ENCODE measurements around the gene LEAP2.
A peak's percentile ranks its signal among the peaks of the same experiment; 100 is the strongest.

The LEAP2 gene

GRCh38 chr5:132873119-132873929, at the start of gene LEAP2:
Gene LEAP2, plus strand, starts transcription at chr5:132873668. Its CDS starts 27 bp downstream, at chr5:132873695.
- DNase-seq = no peak

GRCh38 chr5:132824426-132824825, 49.0 kb upstream of the LEAP2 start:
- no peak for DNase-seq

GRCh38 chr5:132825033-132825833, 48.2 kb upstream of the LEAP2 start:
- no peak for DNase-seq

- no peak for DNase-seq
Measured at GRCh38 chr5:132825834-132826391, 47.6 kb upstream of the LEAP2 start.

- no peak for DNase-seq
Measured at GRCh38 chr5:132826424-132827082, 46.9 kb upstream of the LEAP2 start.

- DNase-seq = no peak
Measured at GRCh38 chr5:132827943-132828673, 45.4 kb upstream of the LEAP2 start.

GRCh38 chr5:132828846-132829494, 44.5 kb upstream of the LEAP2 start:
- DNase-seq = peak; percentile 56

GRCh38 chr5:132829742-132830435, 43.6 kb upstream of the LEAP2 start:
- peak; percentile 44 for DNase-seq

GRCh38 chr5:132830436-132831094, 42.9 kb upstream of the LEAP2 start, which contains the start of gene SHROOM1:
Gene SHROOM1, minus strand, starts transcription at chr5:132830647. Its CDS starts 4,507 bp downstream, at chr5:132826140.
- no peak for DNase-seq

- no peak for DNase-seq
Measured at GRCh38 chr5:132831095-132831860, 42.2 kb upstream of the LEAP2 start.

- no peak for DNase-seq
Measured at GRCh38 chr5:132832612-132833011, 40.9 kb upstream of the LEAP2 start.

- DNase-seq = no peak
Measured at GRCh38 chr5:132834057-132834456, 39.4 kb upstream of the LEAP2 start.

GRCh38 chr5:132836852-132837251, 36.6 kb upstream of the LEAP2 start:
- no peak for DNase-seq

- DNase-seq = no peak
Measured at GRCh38 chr5:132837868-132838267, 35.6 kb upstream of the LEAP2 start.

GRCh38 chr5:132838516-132839282, 34.8 kb upstream of the LEAP2 start:
- no peak for DNase-seq

- DNase-seq = no peak
Measured at GRCh38 chr5:132839426-132840301, 33.8 kb upstream of the LEAP2 start.

- no peak for DNase-seq
Measured at GRCh38 chr5:132840313-132840712, 33.2 kb upstream of the LEAP2 start.

GRCh38 chr5:132840896-132841295, 32.6 kb upstream of the LEAP2 start:
- DNase-seq = no peak
